PC-3 (cell line): Measurements from ENCODE around the gene EP400. TPM values are rescaled to one million over a fixed set of nuclear protein-coding genes. Genes with fewer than 3 reads are reported as not detected.

Source experiments
- ATAC-seq: fragments of 200-7000 bp; cut with Tn5 transposase; 2 replicates; pipeline ENCODE4 v1.9.1; 2020; ENCODE audit warnings: mild to moderate bottlenecking, moderate library complexity
- BruUV-seq: library from RNA; stranded (reverse); fragments of 400-500 nt; replicated peaks from 2 replicates; lab custom pipeline; 2021; lab: Mats Ljungman, UMichigan
- CTCF ChIA-PET: fragments of 300-600 bp; sonication (Branson Sonifier 250); formaldehyde crosslinking; loops from one replicate; lab custom pipeline; 2022; ENCODE audit warnings: antibody characterized with exemption; lab: Charles Lee
- POLR2A ChIA-PET: fragments of 300-600 bp; sonication (Branson Sonifier 250); formaldehyde crosslinking; loops from one replicate; lab custom pipeline; 2022; ENCODE audit warnings: antibody characterized with exemption; ENCODE audit not compliant: unreplicated experiment; lab: Charles Lee
- DNase-seq: peaks from one replicate; pipeline ENCODE4 v3.0.0-alpha.2; 2015
- H2AFZ ChIP-seq: fragments of 300-600 bp; sonication (generic); 2 replicates; pipeline ENCODE4 v1.6.0; 2016; ENCODE audit warnings: antibody characterized with exemption, low read length
- H3F3A ChIP-seq: fragments of 300-600 bp; sonication (generic); one replicate; pipeline ENCODE4 v1.6.0; 2017; ENCODE audit warnings: antibody characterized with exemption, low read length, control low read depth, mild to moderate bottlenecking; ENCODE audit not compliant: unreplicated experiment
- H3K27ac ChIP-seq: fragments of 300-600 bp; sonication (generic); 2 replicates; pipeline ENCODE4 v1.5.1; 2016; ENCODE audit warnings: mild to moderate bottlenecking, low read length
- H3K27me3 ChIP-seq: fragments of 300-600 bp; sonication (generic); 2 replicates; pipeline ENCODE4 v1.6.1; 2016; ENCODE audit warnings: low read length, mixed read lengths
- H3K36me3 ChIP-seq: fragments of 300-600 bp; sonication (generic); 2 replicates; pipeline ENCODE4 v1.6.1; 2016; ENCODE audit warnings: low read depth, mixed run types, low read length, mixed read lengths
- H3K4me1 ChIP-seq: fragments of 300-600 bp; sonication (generic); 2 replicates; pipeline ENCODE4 v1.5.1; 2016; ENCODE audit warnings: low read length; ENCODE audit not compliant: insufficient read depth
- H3K4me2 ChIP-seq: fragments of 300-600 bp; sonication (generic); 2 replicates; pipeline ENCODE4 v1.6.0; 2016; ENCODE audit warnings: low read length
- H3K4me3 ChIP-seq: fragments of 300-600 bp; sonication (generic); 2 replicates; pipeline ENCODE4 v1.5.1; 2016; ENCODE audit warnings: mild to moderate bottlenecking, low read length, mixed read lengths
- H3K79me2 ChIP-seq: fragments of 300-600 bp; sonication (generic); 2 replicates; pipeline ENCODE4 v1.6.1; 2017; ENCODE audit warnings: low read length, mixed read lengths
- H3K9ac ChIP-seq: fragments of 300-600 bp; sonication (generic); 2 replicates; pipeline ENCODE4 v1.6.0; 2016; ENCODE audit warnings: mild to moderate bottlenecking, low read length
- H3K9me2 ChIP-seq: fragments of 300-600 bp; sonication (generic); replicated peaks from 2 replicates; pipeline ENCODE4 v1.6.1; 2016; ENCODE audit warnings: mixed run types, low read length, mixed read lengths
- H3K9me3 ChIP-seq: fragments of 300-600 bp; sonication (generic); 2 replicates; pipeline ENCODE4 v1.6.1; 2016; ENCODE audit warnings: low read length, mixed read lengths
- H4K20me1 ChIP-seq: fragments of 300-600 bp; sonication (generic); 2 replicates; pipeline ENCODE4 v1.6.1; 2016; ENCODE audit warnings: low read length, mixed read lengths
- CTCF ChIP-seq: fragments of 300-600 bp; sonication (generic); conservative IDR thresholded peaks from 2 replicates; pipeline ENCODE4 v1.5.1; 2017; ENCODE audit warnings: antibody characterized with exemption, low read depth, mild to moderate bottlenecking, low read length
- EZH2 ChIP-seq: fragments of 300-600 bp; sonication (generic); IDR thresholded peaks from one replicate; pipeline ENCODE4 v1.6.1; 2017; ENCODE audit warnings: antibody characterized with exemption, mild to moderate bottlenecking, low read length; ENCODE audit not compliant: unreplicated experiment
- EZH2phosphoT487 ChIP-seq: fragments of 300-600 bp; sonication (generic); IDR thresholded peaks from 2 replicates; pipeline ENCODE4 v1.6.1; 2018; ENCODE audit warnings: mild to moderate bottlenecking, antibody characterized with exemption, low read length, borderline replicate concordance
- intact Hi-C: fragments of 100-400 bp; cut with micrococcal nuclease; formaldehyde crosslinking; loops from 2 replicates; pipeline ENCODE4 v1.9.0; 2023
- total RNA-seq: library from RNA; depleted of rRNA; stranded (reverse); fragments of >200 nt; gene quantifications from 2 replicates; pipeline ENCODE4 v1.2.3, GENCODE V29; 2014

Gene EP400
- total RNA-seq, 1 experiment from 2014 or later: 20.2 TPM

- DNase-seq (peak; percentile 29), ATAC-seq (no peak)
- peak overlapping the region; percentile 44 for H3K27ac ChIP-seq
- H4K20me1 ChIP-seq: peaks cover 8% of the 10 kb centered on the region; the same call in 1 of the 2 replicates
- H3K27me3 ChIP-seq: no peaks in the 10 kb centered on the region
- ChIA-PET POLR2A (no interaction called here), CTCF (no interaction called here)
- intact Hi-C loops: loop anchor here (2.0 kb wide), 1 partner anchor 22 kb away; no protein-coding TSS in a partner anchor
- no peaks in the 10 kb centered on the region for H3K9me3 ChIP-seq
- H2AFZ ChIP-seq: peak overlapping the region; percentile 78
- peaks cover 43% of the 10 kb centered on the region for H3K79me2 ChIP-seq
- peaks cover 19% of the 10 kb centered on the region for H3K4me1 ChIP-seq
- no peaks in the 10 kb centered on the region for H3K9me2 ChIP-seq
- TF ChIP-seq CTCF: no peak
- no peak for TF ChIP-seq EZH2phosphoT487
- TF ChIP-seq EZH2: no peak
- 0 out of 2 replicates have a peak, but pooled peaks cover 2% of the 10 kb centered on the region for H3K36me3 ChIP-seq
- H3F3A ChIP-seq: no peaks in the 10 kb centered on the region
- peak overlapping the region; percentile 81 for H3K4me3 ChIP-seq
- H3K4me2 ChIP-seq: peak overlapping the region; percentile 97
- TSS peak; percentile 36 for BruUV-seq
- peak overlapping the region; percentile 96 for H3K9ac ChIP-seq
Observed at GRCh38 chr12:132085291-132085635, 135.5 kb downstream of the EP400 start.

GRCh38 chr12:132089407-132089910 lies 139.7 kb downstream of the EP400 start:
- intact Hi-C loops: no loop called here
- H4K20me1 ChIP-seq: peaks cover 8% of the 10 kb centered on the region; the same call in 1 of the 2 replicates

More at GRCh38 chr12:132089407-132089910, 139.7 kb downstream of the EP400 start:
- no TSS peak for BruUV-seq
- Histone ChIP-seq H3K4me2 (no peak overlapping the region), H3K79me2 (peaks cover 48% of the 10 kb centered on the region), H3K9me2 (no peaks in the 10 kb centered on the region), H3K36me3 (peaks cover 9% of the 10 kb centered on the region; the same call in 1 of the 2 replicates), H3K27me3 (no peaks in the 10 kb centered on the region), H3K9me3 (no peaks in the 10 kb centered on the region), H3K27ac (no peak overlapping the region), H3K9ac (no peak overlapping the region), H2AFZ (no peak overlapping the region), H3K4me1 (peaks cover 14% of the 10 kb centered on the region), H3F3A (no peaks in the 10 kb centered on the region), H3K4me3 (no peak overlapping the region)
- ChIA-PET POLR2A (no interaction called here), CTCF (no interaction called here)
- DNase-seq (no peak), ATAC-seq (no peak)
- TF ChIP-seq EZH2phosphoT487 (no peak), CTCF (no peak), EZH2 (no peak)
